HG02870 (cell line): ENCODE results near the gene ANXA5.
"Not testable (repeated sequence)": the region's sequence is repeated elsewhere in the genome, so short reads cannot be mapped to it uniquely, and the experiment has no call there.

Experiments used
- ATAC-seq: cut with Tn5 transposase; IDR thresholded peaks from one replicate; pipeline ENCODE4 v1.9.1; 2021; ENCODE audit warnings: mild to moderate bottlenecking, moderate library complexity; ENCODE audit not compliant: unreplicated experiment

ANXA5 gene

GRCh38 chr4:121696581-121697461, at the start of gene ANXA5:
Gene ANXA5 (minus strand): TSS chr4:121696980. CDS start chr4:121696589, 391 bp downstream.
- peak; percentile 86 for ATAC-seq

- no peak for ATAC-seq
Measured at GRCh38 chr4:121742794-121743193, 46.0 kb upstream of the ANXA5 start.

- ATAC-seq: no peak
Measured at GRCh38 chr4:121741751-121742150, 45.0 kb upstream of the ANXA5 start.

DNA sequence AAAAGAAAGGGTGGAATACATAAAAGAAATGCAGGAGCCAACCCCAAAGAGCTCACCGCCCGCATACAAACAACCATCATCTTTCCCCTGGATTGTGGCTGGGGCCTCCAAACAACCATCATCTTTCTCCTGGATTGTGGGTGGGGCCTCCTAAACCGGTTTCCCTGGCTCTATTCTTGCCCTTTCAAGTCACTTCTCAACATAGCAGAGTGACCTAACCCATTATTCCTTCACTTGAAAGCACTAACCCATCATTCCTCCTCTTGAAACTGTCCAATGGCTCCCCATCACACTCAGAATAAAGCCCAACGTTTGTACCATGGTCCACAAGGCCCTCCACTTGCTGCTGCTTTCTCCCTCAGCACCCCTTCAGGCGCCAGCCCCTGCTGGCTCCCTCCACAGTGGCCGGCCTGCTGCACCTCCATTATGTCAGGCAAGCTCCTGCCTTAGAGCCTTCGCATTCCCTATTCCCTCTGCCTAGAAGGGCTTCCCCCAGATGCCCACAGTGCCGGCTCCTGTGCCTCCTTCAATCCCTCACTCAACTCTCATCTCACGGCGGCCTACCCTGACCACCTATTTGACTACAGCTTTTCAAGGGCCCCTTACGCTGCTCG, 44.1 kb upstream of the ANXA5 start:
- ATAC-seq: no peak

- ATAC-seq: no peak
Measured at GRCh38 chr4:121739575-121739974, 42.8 kb upstream of the ANXA5 start.

GRCh38 chr4:121738780-121739535, 42.2 kb upstream of the ANXA5 start:
- ATAC-seq: no peak

DNA sequence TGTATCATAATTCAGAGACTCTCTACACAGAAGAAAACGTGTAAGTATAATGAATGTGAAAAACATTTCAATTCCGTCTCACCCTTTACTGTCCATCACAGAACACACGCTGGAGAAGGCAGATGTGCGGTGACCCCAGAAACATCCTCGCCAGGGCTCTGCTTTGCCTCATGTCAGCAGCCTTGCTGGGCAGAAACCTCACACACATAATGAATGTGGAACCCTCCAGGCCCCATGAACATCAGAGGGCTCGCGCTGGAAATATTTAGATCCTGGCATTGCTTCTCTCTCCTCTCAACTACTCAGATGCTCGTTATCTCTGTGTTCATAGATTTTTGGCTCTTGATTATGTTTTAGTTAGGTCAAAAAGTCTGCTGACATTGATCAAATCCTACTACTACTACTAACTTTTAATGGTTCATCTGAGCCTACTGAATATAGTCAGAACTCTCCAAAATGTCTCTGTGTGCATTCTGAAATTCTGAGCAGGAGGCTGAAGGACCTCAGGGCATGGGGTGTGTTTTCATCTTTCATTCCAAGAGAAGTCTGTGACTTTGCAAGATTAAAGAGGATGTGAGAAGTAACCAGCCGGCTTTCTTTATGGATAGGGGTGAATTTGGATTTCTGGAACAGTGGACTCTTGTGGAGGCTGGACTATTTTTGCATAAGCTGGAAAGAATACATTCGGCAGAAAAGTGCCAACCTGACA, 41.2 kb upstream of the ANXA5 start:
- ATAC-seq: no peak

DNA sequence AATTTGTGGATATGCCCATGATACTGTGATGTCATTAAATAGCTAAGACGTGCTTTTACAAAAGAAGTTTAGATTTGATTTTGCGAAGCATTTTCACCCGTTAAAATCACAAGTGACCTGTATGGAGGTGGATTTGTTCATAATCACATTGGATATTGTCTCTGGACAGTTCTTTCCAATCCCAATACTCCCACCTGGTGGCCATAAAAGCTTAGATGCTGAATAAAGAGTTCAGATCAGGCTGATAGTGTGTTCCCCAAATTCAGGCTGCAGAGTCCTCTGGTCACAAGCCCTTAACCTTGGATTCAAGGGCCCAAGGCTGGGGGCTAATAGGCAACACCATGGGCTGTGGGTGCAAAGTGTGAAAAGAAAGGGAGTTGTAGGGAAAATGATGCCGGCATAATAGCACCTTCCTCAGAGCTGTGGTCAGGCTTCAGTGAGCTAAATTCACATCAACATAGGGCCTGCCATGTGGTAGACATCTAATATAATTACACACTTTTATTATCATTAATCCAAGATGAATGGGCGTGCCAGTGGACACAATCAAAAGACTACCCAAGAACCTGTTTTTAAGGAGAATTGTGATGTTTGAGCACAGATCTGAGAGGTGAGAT, 40.1 kb upstream of the ANXA5 start:
- ATAC-seq: no peak

- ATAC-seq: no peak
Measured at GRCh38 chr4:121734571-121734970, 37.8 kb upstream of the ANXA5 start.

- no peak for ATAC-seq
Measured at GRCh38 chr4:121733942-121734341, 37.2 kb upstream of the ANXA5 start.

DNA sequence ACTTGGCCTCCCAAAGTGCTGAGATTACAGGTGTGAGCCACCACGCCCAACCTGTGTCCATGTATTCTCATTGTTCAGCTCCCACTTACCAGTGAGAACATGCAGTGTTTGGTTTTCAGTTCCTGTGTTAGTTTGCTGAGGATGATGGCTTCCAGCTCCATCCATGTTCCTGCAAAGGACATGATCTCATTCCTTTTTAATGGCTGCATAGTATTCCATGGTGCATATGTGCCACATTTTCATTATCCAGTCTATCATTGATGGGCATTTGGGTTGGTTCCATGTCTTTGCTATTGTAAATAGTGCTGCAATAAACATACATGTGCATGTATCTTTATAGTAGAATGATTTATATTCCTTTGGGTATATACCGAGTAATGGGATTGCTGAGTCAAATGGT, 33.0 kb upstream of the ANXA5 start:
- not testable (repeated sequence) for ATAC-seq

DNA sequence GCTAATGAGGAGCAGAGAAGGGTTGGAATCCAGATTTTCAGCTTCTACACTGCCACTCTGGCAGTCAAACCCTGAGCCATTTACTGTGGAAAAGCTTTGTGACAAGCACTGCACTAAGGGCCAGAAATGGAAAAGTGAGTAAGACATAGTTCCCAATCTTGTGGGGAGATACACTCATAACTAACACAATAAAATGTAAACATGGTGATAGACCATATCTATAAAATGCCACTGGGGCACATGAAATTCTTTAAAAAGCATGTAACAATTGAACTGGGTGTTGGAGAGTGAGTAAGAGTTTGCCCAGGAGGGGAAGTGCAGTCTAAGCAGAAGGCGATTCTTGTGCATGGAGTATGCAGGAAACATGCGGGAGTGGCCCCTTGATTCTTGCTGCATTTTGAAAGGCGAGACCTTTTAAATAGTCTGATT, 32.0 kb upstream of the ANXA5 start:
- ATAC-seq: no peak

- ATAC-seq: no peak
Measured at GRCh38 chr4:121728066-121728465, 31.3 kb upstream of the ANXA5 start.

DNA sequence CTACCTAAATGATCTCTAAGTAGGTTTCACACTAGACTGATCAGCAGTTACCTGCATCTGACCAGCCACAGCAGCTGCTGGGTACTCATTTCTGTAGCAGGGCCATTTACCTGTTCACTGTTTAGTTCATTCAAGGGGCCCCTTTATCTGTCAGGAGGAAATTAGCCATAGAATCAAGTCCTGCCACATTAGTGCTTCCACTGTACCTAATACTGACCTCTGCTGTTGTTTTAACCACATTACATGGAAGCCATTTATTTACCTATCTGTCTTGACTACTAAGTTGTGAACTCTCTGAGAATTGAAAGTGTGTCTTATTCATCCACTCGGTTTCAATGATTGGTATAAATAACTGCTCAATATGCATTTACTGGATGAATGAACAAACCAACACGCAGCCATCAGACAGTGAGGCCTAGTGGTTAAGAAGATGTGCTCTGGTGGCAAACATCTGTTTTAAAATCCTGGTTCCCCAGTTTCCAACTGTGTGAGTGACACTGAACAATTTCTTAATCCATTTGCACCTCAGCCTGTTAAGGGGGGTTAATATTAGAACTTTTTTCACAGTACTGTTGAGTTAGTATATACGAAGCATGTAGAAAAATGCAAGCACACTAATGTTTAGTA, 30.0 kb upstream of the ANXA5 start:
- ATAC-seq: peak; percentile 94

GRCh38 chr4:121724671-121725070, 27.9 kb upstream of the ANXA5 start:
- no peak for ATAC-seq

DNA sequence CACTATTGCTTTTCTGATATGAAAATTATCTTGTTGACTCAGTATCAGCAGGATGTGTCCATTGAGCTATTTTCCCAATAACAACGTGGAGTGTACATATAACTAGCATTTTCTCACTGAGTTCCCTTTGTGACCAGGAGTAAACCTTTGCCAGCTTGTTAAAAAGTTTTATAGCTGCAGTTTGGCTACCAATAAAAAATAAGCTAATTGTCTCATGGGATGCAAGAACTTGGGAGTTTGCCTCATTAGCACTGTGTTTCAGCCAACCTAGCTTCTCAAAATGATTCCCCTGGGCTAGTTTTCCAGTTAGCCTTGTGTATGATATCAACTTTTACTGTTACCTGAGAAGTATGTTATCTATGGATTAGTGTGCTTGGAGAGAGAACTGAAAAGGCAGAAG, 24.9 kb upstream of the ANXA5 start:
- no peak for ATAC-seq

GRCh38 chr4:121720109-121720508, 23.3 kb upstream of the ANXA5 start:
- ATAC-seq: no peak

DNA sequence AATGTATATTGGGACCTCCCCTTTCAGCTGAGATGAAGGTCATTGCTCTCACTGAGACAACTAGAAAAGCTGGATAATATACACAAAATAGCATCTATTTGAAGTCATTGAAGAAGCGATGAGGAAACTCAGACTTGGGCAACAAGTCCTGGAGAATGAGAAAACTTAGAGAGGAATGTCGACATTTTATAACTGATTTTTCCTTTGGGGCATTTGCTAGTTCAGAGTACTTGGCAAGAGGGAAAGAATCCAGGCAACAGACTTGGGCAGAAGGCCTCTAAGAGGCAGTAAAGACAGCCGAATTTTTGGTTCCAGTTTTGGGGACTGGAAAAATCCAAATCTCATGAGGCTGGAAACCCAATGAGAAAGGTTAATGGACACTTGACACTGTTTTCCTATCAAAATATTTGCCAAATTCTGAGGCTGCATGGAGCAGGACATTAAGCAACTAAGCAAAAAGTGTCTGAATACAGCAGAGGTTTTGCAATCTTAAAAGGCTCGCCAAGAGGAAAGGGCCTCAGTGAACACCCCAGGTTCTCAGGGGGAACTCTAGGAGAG, 21.0 kb upstream of the ANXA5 start:
- no peak for ATAC-seq

- no peak for ATAC-seq
Measured at GRCh38 chr4:121714548-121714947, 17.8 kb upstream of the ANXA5 start.

DNA sequence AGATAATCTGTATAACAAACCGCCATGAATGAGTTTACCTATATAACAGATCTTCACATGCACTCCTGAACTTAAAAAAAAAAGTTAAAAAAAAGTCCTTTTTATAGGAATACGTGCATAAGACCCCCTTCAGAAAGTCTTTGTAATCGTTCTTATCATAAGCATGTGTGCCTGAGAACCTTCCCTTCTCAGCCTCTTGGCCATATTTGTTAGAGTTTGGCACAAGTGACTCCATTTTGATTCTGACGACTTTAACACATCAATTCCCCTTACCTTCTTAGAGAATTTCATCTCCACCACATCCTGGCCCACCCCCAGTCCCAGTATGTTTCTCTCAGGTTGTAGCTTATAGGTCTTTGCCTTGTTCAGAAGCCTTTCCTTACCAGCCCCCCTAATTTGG, 16.0 kb upstream of the ANXA5 start:
- no peak for ATAC-seq
